ENCODE data around the gene MLC1.

The MLC1 gene

DNA sequence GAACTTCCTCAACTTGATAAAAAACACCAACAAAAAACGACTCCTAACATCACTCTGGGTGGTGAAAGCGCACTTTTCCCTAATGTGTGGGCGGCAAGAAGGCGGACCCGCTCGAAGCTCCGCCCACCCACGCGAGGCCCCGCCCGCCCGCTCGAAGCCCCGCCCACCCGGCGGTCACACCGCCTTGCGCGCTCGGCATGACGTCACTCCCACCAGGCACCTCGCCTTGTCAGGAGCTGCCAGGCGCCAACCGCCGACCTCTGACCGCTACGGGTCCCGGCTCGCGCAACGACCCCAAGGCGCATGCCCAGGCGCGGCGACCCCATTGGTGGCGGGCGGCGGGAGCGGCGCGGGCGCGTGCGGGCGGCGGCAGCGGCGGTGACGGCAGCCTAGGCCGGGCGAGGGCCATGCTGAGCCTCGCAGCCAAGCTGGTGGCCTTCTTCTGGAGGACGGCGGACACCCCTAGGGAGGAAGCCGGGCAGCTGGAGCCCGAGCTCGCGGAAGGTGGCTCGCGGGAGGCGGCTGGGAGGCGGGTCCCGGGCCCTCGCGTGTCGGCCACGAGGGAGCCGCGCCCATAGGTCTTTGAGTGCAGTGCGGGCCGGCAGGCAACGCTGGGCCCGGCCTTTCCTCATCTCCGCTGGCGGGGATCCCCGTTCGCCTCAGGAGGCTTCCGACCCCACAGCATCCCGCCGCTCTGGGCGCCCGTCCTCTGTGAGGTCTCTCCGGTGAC lies 4.6 kb upstream of the MLC1 start, which contains the start of gene MOV10L1:
MOV10L1 (plus strand) TSS at position 325 of the 730 bp plus-strand sequence; CDS start at position 408, 83 bp downstream.
- TF ChIP-seq, protein P1, sequence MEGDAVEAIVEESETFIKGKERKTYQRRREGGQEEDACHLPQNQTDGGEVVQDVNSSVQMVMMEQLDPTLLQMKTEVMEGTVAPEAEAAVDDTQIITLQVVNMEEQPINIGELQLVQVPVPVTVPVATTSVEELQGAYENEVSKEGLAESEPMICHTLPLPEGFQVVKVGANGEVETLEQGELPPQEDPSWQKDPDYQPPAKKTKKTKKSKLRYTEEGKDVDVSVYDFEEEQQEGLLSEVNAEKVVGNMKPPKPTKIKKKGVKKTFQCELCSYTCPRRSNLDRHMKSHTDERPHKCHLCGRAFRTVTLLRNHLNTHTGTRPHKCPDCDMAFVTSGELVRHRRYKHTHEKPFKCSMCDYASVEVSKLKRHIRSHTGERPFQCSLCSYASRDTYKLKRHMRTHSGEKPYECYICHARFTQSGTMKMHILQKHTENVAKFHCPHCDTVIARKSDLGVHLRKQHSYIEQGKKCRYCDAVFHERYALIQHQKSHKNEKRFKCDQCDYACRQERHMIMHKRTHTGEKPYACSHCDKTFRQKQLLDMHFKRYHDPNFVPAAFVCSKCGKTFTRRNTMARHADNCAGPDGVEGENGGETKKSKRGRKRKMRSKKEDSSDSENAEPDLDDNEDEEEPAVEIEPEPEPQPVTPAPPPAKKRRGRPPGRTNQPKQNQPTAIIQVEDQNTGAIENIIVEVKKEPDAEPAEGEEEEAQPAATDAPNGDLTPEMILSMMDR (conservative IDR thresholded peaks at IDR 0.05; ENCODE audit: low read length) = no peak
- no peak for TF ChIP-seq EZH2phosphoT487 (IDR thresholded peaks at IDR 0.05; ENCODE audit: borderline replicate concordance)
- no peaks in the 10 kb centered on the region for H3K9me2 ChIP-seq (replicated peaks; ENCODE audit: low read depth, low read length)
- peaks cover 3% of the 10 kb centered on the region; the same call in 1 of the 2 replicates for H3K9me3 ChIP-seq (ENCODE audit: insufficient read depth, low read depth, low read length)
- H3K4me1 ChIP-seq (ENCODE audit: insufficient read depth, low read length, poor library complexity, severe bottlenecking) = peaks cover 5% of the 10 kb centered on the region
- H3K9ac ChIP-seq (ENCODE audit: low read depth, low read length, poor library complexity, severe bottlenecking) = no peak within 1 kb of the TSS
- no peak within 1 kb of the TSS for H2AFZ ChIP-seq (ENCODE audit: low read length)
- no peaks in the 10 kb centered on the region for H4K20me1 ChIP-seq (ENCODE audit: insufficient read depth, low read length, poor library complexity, severe bottlenecking)
- no peak within 1 kb of the TSS for H3K4me2 ChIP-seq (ENCODE audit: low read depth, low read length, poor library complexity, severe bottlenecking)
- H3F3A ChIP-seq (ENCODE audit: low read depth) = 0 out of 2 replicates have a peak, but pooled peaks cover 3% of the 10 kb centered on the region
- no peak within 1 kb of the TSS for H3K4me3 ChIP-seq (ENCODE audit: low read length, poor library complexity, severe bottlenecking)
- no peaks in the 10 kb centered on the region for H3K36me3 ChIP-seq (ENCODE audit: insufficient read depth, low read length)
- no peaks in the 10 kb centered on the region for H3K27me3 ChIP-seq (ENCODE audit: insufficient read depth, low read length, poor library complexity, severe bottlenecking)
- H3K79me2 ChIP-seq (ENCODE audit: insufficient read depth, low read length) = 0 out of 2 replicates have a peak, but pooled peaks cover under 1% of the 10 kb centered on the region

GRCh38 chr22:50089231-50089630 lies 4.0 kb upstream of the MLC1 start:
- TF ChIP-seq, protein P1 (conservative IDR thresholded peaks at IDR 0.05; ENCODE audit: low read length) = no peak
- TF ChIP-seq EZH2phosphoT487 (IDR thresholded peaks at IDR 0.05; ENCODE audit: borderline replicate concordance) = no peak
- no peak overlapping the region for H3K9ac ChIP-seq (ENCODE audit: low read depth, low read length, poor library complexity, severe bottlenecking)
- H4K20me1 ChIP-seq (ENCODE audit: insufficient read depth, low read length, poor library complexity, severe bottlenecking) = no peaks in the 10 kb centered on the region
- H2AFZ ChIP-seq (ENCODE audit: low read length) = no peak overlapping the region
- no peaks in the 10 kb centered on the region for H3K36me3 ChIP-seq (ENCODE audit: insufficient read depth, low read length)
- peaks cover 3% of the 10 kb centered on the region; the same call in 1 of the 2 replicates for H3K9me3 ChIP-seq (ENCODE audit: insufficient read depth, low read depth, low read length)
- H3K4me3 ChIP-seq (ENCODE audit: low read length, poor library complexity, severe bottlenecking) = no peak overlapping the region
- no peaks in the 10 kb centered on the region for H3K27me3 ChIP-seq (ENCODE audit: insufficient read depth, low read length, poor library complexity, severe bottlenecking)
- no peaks in the 10 kb centered on the region for H3K9me2 ChIP-seq (replicated peaks; ENCODE audit: low read depth, low read length)
- no peak overlapping the region for H3K4me2 ChIP-seq (ENCODE audit: low read depth, low read length, poor library complexity, severe bottlenecking)
- H3K79me2 ChIP-seq (ENCODE audit: insufficient read depth, low read length) = peaks cover 7% of the 10 kb centered on the region; the same call in 1 of the 2 replicates
- H3F3A ChIP-seq (ENCODE audit: low read depth) = 0 out of 2 replicates have a peak, but pooled peaks cover 3% of the 10 kb centered on the region
- peaks cover 11% of the 10 kb centered on the region for H3K4me1 ChIP-seq (ENCODE audit: insufficient read depth, low read length, poor library complexity, severe bottlenecking)

GRCh38 chr22:50088096-50088495 lies 2.9 kb upstream of the MLC1 start:
- Histone ChIP-seq H3K4me1 (ENCODE audit: insufficient read depth, low read length, poor library complexity, severe bottlenecking) (peaks cover 20% of the 10 kb centered on the region), H3K9me2 (replicated peaks; ENCODE audit: low read depth, low read length) (no peaks in the 10 kb centered on the region), H2AFZ (ENCODE audit: low read length) (no peak overlapping the region), H3K9ac (ENCODE audit: low read depth, low read length, poor library complexity, severe bottlenecking) (no peak overlapping the region), H3K9me3 (ENCODE audit: insufficient read depth, low read depth, low read length) (peaks cover 3% of the 10 kb centered on the region; the same call in 1 of the 2 replicates), H3F3A (ENCODE audit: low read depth) (0 out of 2 replicates have a peak, but pooled peaks cover 3% of the 10 kb centered on the region), H3K4me2 (ENCODE audit: low read depth, low read length, poor library complexity, severe bottlenecking) (no peak overlapping the region), H4K20me1 (ENCODE audit: insufficient read depth, low read length, poor library complexity, severe bottlenecking) (no peaks in the 10 kb centered on the region), H3K36me3 (ENCODE audit: insufficient read depth, low read length) (no peaks in the 10 kb centered on the region), H3K27me3 (ENCODE audit: insufficient read depth, low read length, poor library complexity, severe bottlenecking) (no peaks in the 10 kb centered on the region), H3K4me3 (ENCODE audit: low read length, poor library complexity, severe bottlenecking) (no peak overlapping the region), H3K79me2 (ENCODE audit: insufficient read depth, low read length) (peaks cover 18% of the 10 kb centered on the region; the same call in 1 of the 2 replicates)
- TF ChIP-seq EZH2phosphoT487 (IDR thresholded peaks at IDR 0.05; ENCODE audit: borderline replicate concordance) = no peak
- TF ChIP-seq, protein P1 (conservative IDR thresholded peaks at IDR 0.05; ENCODE audit: low read length) = no peak
